H1 (cell line): Measurements from ENCODE around the gene PPP1R3C. TPM values are rescaled to one million over a fixed set of nuclear protein-coding genes. Genes with fewer than 3 reads are reported as not detected.

ENCODE experiments used
- CTCF ChIA-PET: fragments of 300-600 bp; sonication (Branson Sonifier 250); formaldehyde crosslinking; loops from one replicate; lab custom pipeline; 2021; ENCODE audit not compliant: partially characterized antibody; lab: Charles Lee
- POLR2A ChIA-PET: fragments of 300-600 bp; sonication (Branson Sonifier 250); formaldehyde crosslinking; loops from one replicate; lab custom pipeline; 2021; ENCODE audit warnings: inconsistent platforms; ENCODE audit not compliant: partially characterized antibody; lab: Charles Lee
- DNase-seq, 2 experiments: peaks; one replicate each; pipeline versions ENCODE4 v3.0.0 to v3.0.0-alpha.2; 2010 to 2022; ENCODE audit warnings: low spot score in 2 of 2, low read depth in 1 of 2, mixed read lengths in 1 of 2
- FAIRE-seq: peaks from 2 replicates; lab custom pipeline; 2011; peaks lifted over from hg19 to GRCh38; lab: Jason Lieb, UNC
- H2AFZ ChIP-seq: 2 replicates; pipeline ENCODE4 v1.8.1; 2012; ENCODE audit warnings: low read length, inconsistent platforms
- H2AK5ac ChIP-seq: 2 replicates; pipeline ENCODE4 v1.6.1; 2013; ENCODE audit warnings: low read depth, low read length
- H2BK120ac ChIP-seq: replicated peaks from 2 replicates; pipeline ENCODE3; 2013; ENCODE audit warnings: low read depth, low read length, inconsistent platforms
- H2BK12ac ChIP-seq: 2 replicates; pipeline ENCODE4 v1.6.1; 2013; ENCODE audit warnings: low read depth, low read length
- H2BK15ac ChIP-seq: 2 replicates; pipeline ENCODE4 v1.6.1; 2013; ENCODE audit warnings: low read length
- H2BK20ac ChIP-seq: 2 replicates; pipeline ENCODE4 v1.6.1; 2013; ENCODE audit warnings: low read length
- H2BK5ac ChIP-seq: 2 replicates; pipeline ENCODE4 v1.6.1; 2013; ENCODE audit warnings: low read depth, low read length
- H3K14ac ChIP-seq: 2 replicates; pipeline ENCODE4 v1.6.1; 2013; ENCODE audit warnings: inconsistent platforms; ENCODE audit not compliant: insufficient read length
- H3K18ac ChIP-seq: 2 replicates; pipeline ENCODE4 v1.6.1; 2013; ENCODE audit warnings: low read length; ENCODE audit errors: extremely low read depth
- H3K23ac ChIP-seq: 2 replicates; pipeline ENCODE4 v1.6.1; 2013; ENCODE audit warnings: inconsistent platforms; ENCODE audit not compliant: insufficient read length
- H3K23me2 ChIP-seq: 2 replicates; pipeline ENCODE4 v1.6.1; 2013; ENCODE audit warnings: low read depth, low read length
- H3K27ac ChIP-seq: 2 replicates; pipeline ENCODE4 v1.6.1; 2011; ENCODE audit warnings: low read depth, low read length, inconsistent platforms
- H3K27me3 ChIP-seq, 4 experiments: replicated peaks in 1 of 4; 1 replicate in 1 of 4; 2 replicates in 3 of 4; pipeline versions ENCODE4 v1.6.1 to v1.8.1; 2011 to 2013; ENCODE audit warnings: low read length in 3 of 4, mild to moderate bottlenecking in 3 of 4, inconsistent platforms in 2 of 4, mixed read lengths in 2 of 4, moderate library complexity in 1 of 4; ENCODE audit not compliant: control insufficient read depth in 3 of 4, insufficient read depth in 3 of 4; ENCODE audit errors: extremely low read depth in 1 of 4
- H3K36me3 ChIP-seq, 4 experiments: 2 replicates each; pipeline versions ENCODE4 v1.6.1 to v1.8.1; 2011 to 2013; ENCODE audit warnings: mild to moderate bottlenecking in 4 of 4, low read length in 3 of 4, moderate library complexity in 2 of 4, control low read depth in 1 of 4, inconsistent platforms in 1 of 4; ENCODE audit not compliant: insufficient read depth in 4 of 4, control insufficient read depth in 2 of 4
- H3K4ac ChIP-seq: replicated peaks from 2 replicates; pipeline ENCODE3; 2013; ENCODE audit warnings: low read length, low read depth, mixed read lengths, inconsistent platforms; ENCODE audit not compliant: insufficient read length
- H3K4me1 ChIP-seq, 4 experiments: replicated peaks in 1 of 4; 1 replicate in 1 of 4; 2 replicates in 3 of 4; pipeline versions ENCODE4 v1.6.1 to v1.8.1; 2011 to 2013; ENCODE audit warnings: low read length in 3 of 4, inconsistent platforms in 2 of 4, mixed read lengths in 1 of 4; ENCODE audit not compliant: insufficient read depth in 4 of 4, control insufficient read depth in 3 of 4
- H3K4me2 ChIP-seq, 2 experiments: 2 replicates each; pipeline versions ENCODE4 v1.6.1 to v1.8.1; 2011 to 2013; ENCODE audit warnings: low read depth in 2 of 2, low read length in 2 of 2, control low read depth in 1 of 2, inconsistent platforms in 1 of 2, mild to moderate bottlenecking in 1 of 2; ENCODE audit not compliant: insufficient read depth in 1 of 2
- H3K4me3 ChIP-seq, 4 experiments: fragments of 200-600, 300-600 bp in 1 of 4; sonication (generic), shearing (Covaris generic), sonication (Bioruptor Twin) in 1 of 4; 2 replicates each; pipeline versions ENCODE4 v1.5.1 to v1.8.1; 2011 to 2016; ENCODE audit warnings: low read length in 4 of 4, low read depth in 3 of 4, control low read depth in 2 of 4, inconsistent platforms in 2 of 4, mild to moderate bottlenecking in 2 of 4, mixed read lengths in 1 of 4, moderate library complexity in 1 of 4; ENCODE audit not compliant: insufficient read depth in 2 of 4; ENCODE audit errors: extremely low read depth in 1 of 4
- H3K56ac ChIP-seq: replicated peaks from 2 replicates; pipeline ENCODE3; 2013; ENCODE audit warnings: low read depth, mild to moderate bottlenecking, mixed read lengths, low read length, inconsistent platforms; ENCODE audit not compliant: insufficient read length
- H3K79me1 ChIP-seq: 2 replicates; pipeline ENCODE4 v1.6.1; 2013; ENCODE audit warnings: low read depth, low read length, control low read depth
- H3K79me2 ChIP-seq, 2 experiments: 2 replicates each; pipeline versions ENCODE4 v1.6.1 to v1.8.1; 2012 to 2013; ENCODE audit warnings: low read length in 2 of 2, mild to moderate bottlenecking in 2 of 2, inconsistent platforms in 1 of 2; ENCODE audit not compliant: insufficient read depth in 2 of 2, control insufficient read depth in 1 of 2
- H3K9ac ChIP-seq, 4 experiments: replicated peaks in 1 of 4; 1 replicate in 1 of 4; 2 replicates in 3 of 4; pipeline versions ENCODE4 v1.6.1 to v1.8.1; 2011 to 2013; ENCODE audit warnings: low read depth in 3 of 4, low read length in 3 of 4, control low read depth in 2 of 4, mild to moderate bottlenecking in 2 of 4, moderate library complexity in 2 of 4, inconsistent platforms in 1 of 4; ENCODE audit errors: extremely low read depth in 1 of 4
- H3K9me3 ChIP-seq, 2 experiments: 2 replicates each; pipeline versions ENCODE4 v1.6.1 to v1.8.1; 2012 to 2013; ENCODE audit warnings: mild to moderate bottlenecking in 2 of 2, moderate library complexity in 2 of 2, control low read depth in 1 of 2, inconsistent platforms in 1 of 2, low read depth in 1 of 2, low read length in 1 of 2, mixed read lengths in 1 of 2; ENCODE audit not compliant: insufficient read depth in 2 of 2
- H4K20me1 ChIP-seq, 2 experiments: replicated peaks in 1 of 2; 2 replicates each; pipeline versions ENCODE3 to v1.8.1; 2011 to 2013; ENCODE audit warnings: inconsistent platforms in 2 of 2, low read length in 2 of 2, mild to moderate bottlenecking in 1 of 2; ENCODE audit not compliant: insufficient read depth in 2 of 2, control insufficient read depth in 1 of 2
- H4K5ac ChIP-seq: 2 replicates; pipeline ENCODE4 v1.6.1; 2013; ENCODE audit warnings: low read length, low read depth, mixed read lengths, inconsistent platforms; ENCODE audit not compliant: insufficient read length
- H4K8ac ChIP-seq: 2 replicates; pipeline ENCODE4 v1.8.0; 2013; ENCODE audit warnings: mild to moderate bottlenecking, moderate library complexity, low read length, inconsistent platforms; ENCODE audit not compliant: insufficient read depth; ENCODE audit errors: extremely low read depth
- H4K91ac ChIP-seq: replicated peaks from 2 replicates; pipeline ENCODE3; 2013; ENCODE audit warnings: low read length, mixed read lengths, inconsistent platforms; ENCODE audit not compliant: insufficient read length
- CBX5 ChIP-seq: fragments of 300-800, 300-1000 bp; sonication (generic); IDR thresholded peaks from 2 replicates; pipeline ENCODE4 v1.7.1; 2016; ENCODE audit warnings: antibody characterized with exemption, low read length, low read depth
- CBX8 ChIP-seq: fragments of 300-800, 300-1000 bp; sonication (generic); IDR thresholded peaks from 2 replicates; pipeline ENCODE4 v1.7.1; 2016; ENCODE audit warnings: low read depth, low read length, borderline replicate concordance
- EP300 ChIP-seq, 2 experiments: IDR thresholded peaks; 1 replicate in 1 of 2; 2 replicates in 1 of 2; pipeline ENCODE4 v1.6.1; 2011 to 2012; ENCODE audit warnings: low read depth in 2 of 2, low read length in 2 of 2, mild to moderate bottlenecking in 2 of 2, borderline replicate concordance in 1 of 2, inconsistent platforms in 1 of 2, moderate library complexity in 1 of 2
- EZH2 ChIP-seq: fragments of 200-600 bp; sonication (generic); IDR thresholded peaks from 2 replicates; pipeline ENCODE4 v1.7.1; 2012; ENCODE audit warnings: low read depth, mild to moderate bottlenecking, moderate library complexity, low read length, inconsistent platforms; ENCODE audit not compliant: severe bottlenecking
- GABPA ChIP-seq: IDR thresholded peaks from 2 replicates; pipeline ENCODE4 v1.6.1; 2011; ENCODE audit warnings: mild to moderate bottlenecking, low read length, moderate library complexity, borderline replicate concordance; ENCODE audit not compliant: insufficient read depth
- HDAC6 ChIP-seq: IDR thresholded peaks from one replicate; pipeline ENCODE4 v1.7.1; 2012; ENCODE audit warnings: low read depth, mild to moderate bottlenecking, inconsistent platforms, low read length, moderate library complexity
- PHF8 ChIP-seq: fragments of 200-600 bp; sonication (generic); conservative IDR thresholded peaks from 2 replicates; pipeline ENCODE4 v1.7.1; 2012; ENCODE audit warnings: low read depth, mild to moderate bottlenecking, inconsistent platforms, low read length, moderate library complexity
- RBBP5 ChIP-seq: IDR thresholded peaks from 2 replicates; pipeline ENCODE4 v1.7.1; 2012; ENCODE audit warnings: low read depth, mild to moderate bottlenecking, inconsistent platforms, low read length, moderate library complexity, borderline replicate concordance
- SIN3A ChIP-seq, 2 experiments: IDR thresholded peaks in 1 of 2; conservative IDR thresholded peaks in 1 of 2; 2 replicates each; pipeline ENCODE4 v1.6.1; 2011 to 2012; ENCODE audit warnings: low read length in 2 of 2, improper control_type of control experiment in 1 of 2, low read depth in 1 of 2, mild to moderate bottlenecking in 1 of 2
- SP1 ChIP-seq: IDR thresholded peaks from 2 replicates; pipeline ENCODE4 v1.6.1; 2011; ENCODE audit warnings: low read depth, low read length
- SUZ12 ChIP-seq: fragments of 200-600 bp; sonication (generic); IDR thresholded peaks from 2 replicates; pipeline ENCODE4 v1.6.1; 2012; ENCODE audit warnings: mild to moderate bottlenecking, inconsistent platforms, low read length, moderate library complexity, mixed read lengths
- TAF1 ChIP-seq: IDR thresholded peaks from 2 replicates; pipeline ENCODE4 v1.6.1; 2011; ENCODE audit warnings: mild to moderate bottlenecking, low read depth, low read length
- TCF12 ChIP-seq: IDR thresholded peaks from 2 replicates; pipeline ENCODE4 v1.6.1; 2011; ENCODE audit warnings: low read depth, mild to moderate bottlenecking, low read length
- ZNF274 ChIP-seq: IDR thresholded peaks from 2 replicates; pipeline ENCODE4 v1.7.0; 2012; ENCODE audit warnings: low read length, borderline replicate concordance; ENCODE audit errors: extremely low read depth
- WGBS, 2 experiments: shearing (Covaris generic) in 1 of 2; methylation state at CpG; one replicate each; pipeline versions ENCODE4 v1.1.6 to v1.1.7; 2013 to 2015; ENCODE audit warnings: low lambda C conversion rate in 2 of 2, mixed read lengths in 2 of 2, inconsistent platforms in 1 of 2, low coverage in 1 of 2, missing lambda C conversion rate in 1 of 2; ENCODE audit not compliant: insufficient replicate concordance in 2 of 2, insufficient coverage in 1 of 2, insufficient read length in 1 of 2; ENCODE audit errors: extremely low coverage in 1 of 2, missing lambda C conversion rate in 1 of 2; 5-methylcytosine and 5-hydroxymethylcytosine counted together
- polyA plus RNA-seq, 7 experiments: library from polyadenylated mRNA; depleted of rRNA in 3 of 7; stranded (reverse) in 5 of 7; unstranded in 2 of 7; fragments of >200 nt in 5 of 7; fragments of 200-250 nt in 2 of 7; gene quantifications; 1 replicate in 5 of 7; 2 replicates in 1 of 7; 4 replicates in 1 of 7; pipeline versions ENCODE4 v1.2.1 to v1.2.3, GENCODE V29; 2011 to 2013; ENCODE audit warnings: missing spikeins in 2 of 7, mixed read lengths in 2 of 7
- total RNA-seq: library from RNA; stranded (reverse); fragmentation: NEBNext Ultra II Directional; extraction: Animal tissue kit (Norgen Biotek cat#: 25700); gene quantifications from 2 replicates; pipeline ENCODE4 v1.2.1, GENCODE V29; 2021

The PPP1R3C gene
- total and polyA plus RNA-seq, 2 of the 8 experiments (the other 6 are each of a cell fraction or from before 2014, with no cell fraction given): 1.3 TPM

GRCh38 chr10:91664426-91664825 lies 31.6 kb upstream of the PPP1R3C start:
- H2BK20ac ChIP-seq: no peak overlapping the region
- POLR2A ChIA-PET: interaction anchor here (0.6 to 1.0 kb wide), 3 partner anchors 18 to 246 kb away, joined by 3 read pairs; no protein-coding TSS in a partner anchor
- no peak for FAIRE-seq
- TF ChIP-seq EZH2 (no peak), SUZ12 (no peak), PHF8 (no peak), SIN3A (conservative IDR thresholded peaks at IDR 0.05 in 1 of 2, IDR thresholded peaks at IDR 0.05 in 1 of 2; ENCODE audit: low read depth in 1 of 2, low read length in 2 of 2) (no peak), EP300 (IDR thresholded peaks at IDR 0.05; ENCODE audit: borderline replicate concordance in 1 of 2, low read depth in 2 of 2, low read length in 2 of 2) (no peak), CBX8 (no peak), SP1 (no peak), HDAC6 (no peak), CBX5 (no peak), GABPA (no peak), ZNF274 (no peak), TCF12 (no peak), RBBP5 (no peak), TAF1 (no peak)

More at GRCh38 chr10:91664426-91664825, 31.6 kb upstream of the PPP1R3C start:
- H2BK5ac ChIP-seq: no peak overlapping the region
- no peak overlapping the region for H3K4me2 ChIP-seq
- no peak for DNase-seq
- no peak overlapping the region; the same call in 1 of the 2 replicates for H3K18ac ChIP-seq
- H4K8ac ChIP-seq: no peak overlapping the region
- no peaks in the 10 kb centered on the region for H3K79me1 ChIP-seq
- H2BK120ac ChIP-seq: no peak overlapping the region
- H3K4ac ChIP-seq: no peak overlapping the region
- no peaks in the 10 kb centered on the region for H3K23me2 ChIP-seq
- H3K9ac ChIP-seq: no peak overlapping the region
- CTCF ChIA-PET: interaction anchor here (0.6 to 3.2 kb wide), 4 partner anchors 10 to 72 kb away, joined by 3 to 11 read pairs (median 4); no protein-coding TSS in a partner anchor
- H2AK5ac ChIP-seq: no peak overlapping the region
- 91% methylated on average over 2 of the region's 2 CpGs; no CpG with 5 or more reads in 1 of the 2 experiments for WGBS, 2 experiments
- peaks cover 0 to 2% (median 0%) of the 10 kb centered on the region in 4 experiments; a peak in 2 of 7 replicates for H3K4me1 ChIP-seq
- H3K27ac ChIP-seq: no peak overlapping the region
- H3K27me3 ChIP-seq: no peaks in the 10 kb centered on the region
- no peaks in the 10 kb centered on the region for H3K36me3 ChIP-seq
- no peak overlapping the region for H3K56ac ChIP-seq
- H3K79me2 ChIP-seq: no peaks in the 10 kb centered on the region
- H4K91ac ChIP-seq: no peak overlapping the region
- H4K5ac ChIP-seq: no peak overlapping the region
- no peak overlapping the region for H2BK12ac ChIP-seq
- H2AFZ ChIP-seq: no peak overlapping the region
- H3K14ac ChIP-seq: no peak overlapping the region
- no peaks in the 10 kb centered on the region for H4K20me1 ChIP-seq
- H3K23ac ChIP-seq: no peak overlapping the region
- no peak overlapping the region for H3K4me3 ChIP-seq
- no peaks in the 10 kb centered on the region for H3K9me3 ChIP-seq
- H2BK15ac ChIP-seq: no peak overlapping the region
